ENCODE data around the gene NFIA. TPM values are rescaled to one million over a fixed set of nuclear protein-coding genes. Genes with fewer than 3 reads are reported as not detected.

The NFIA gene
- total and polyA plus RNA-seq, 2 donors (not counting 1 experiment from before 2014, with no cell fraction given) = 0.28 to 0.54 TPM

DNA sequence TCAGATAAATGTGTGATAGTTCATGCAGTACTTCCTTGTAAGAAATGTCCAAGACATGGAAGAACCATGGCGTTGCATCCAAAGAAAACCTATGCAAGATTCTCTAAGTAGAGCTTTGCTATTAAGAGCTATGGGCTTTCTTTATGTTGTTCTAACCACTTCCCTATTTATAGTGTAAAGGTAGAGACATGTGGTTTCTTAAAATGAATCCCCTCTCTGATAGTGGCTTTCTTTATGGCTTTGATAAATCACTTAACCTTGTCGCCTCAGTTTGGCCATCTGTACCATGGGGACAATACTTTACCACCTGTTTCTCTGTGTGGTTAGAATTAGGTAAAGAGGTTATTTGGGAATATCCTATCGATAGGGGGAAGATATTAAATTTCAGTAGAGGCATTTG, 305.5 kb downstream of the NFIA start:
- POLR2A ChIA-PET = no interaction called here
- no peak overlapping the region for H3K4me3 ChIP-seq (ENCODE audit: control extremely low read depth in 1 of 5, extremely low read depth in 1 of 5, insufficient read depth in 1 of 5, low read depth in 2 of 5, low read length in 4 of 5)
- TF ChIP-seq, protein P1, sequence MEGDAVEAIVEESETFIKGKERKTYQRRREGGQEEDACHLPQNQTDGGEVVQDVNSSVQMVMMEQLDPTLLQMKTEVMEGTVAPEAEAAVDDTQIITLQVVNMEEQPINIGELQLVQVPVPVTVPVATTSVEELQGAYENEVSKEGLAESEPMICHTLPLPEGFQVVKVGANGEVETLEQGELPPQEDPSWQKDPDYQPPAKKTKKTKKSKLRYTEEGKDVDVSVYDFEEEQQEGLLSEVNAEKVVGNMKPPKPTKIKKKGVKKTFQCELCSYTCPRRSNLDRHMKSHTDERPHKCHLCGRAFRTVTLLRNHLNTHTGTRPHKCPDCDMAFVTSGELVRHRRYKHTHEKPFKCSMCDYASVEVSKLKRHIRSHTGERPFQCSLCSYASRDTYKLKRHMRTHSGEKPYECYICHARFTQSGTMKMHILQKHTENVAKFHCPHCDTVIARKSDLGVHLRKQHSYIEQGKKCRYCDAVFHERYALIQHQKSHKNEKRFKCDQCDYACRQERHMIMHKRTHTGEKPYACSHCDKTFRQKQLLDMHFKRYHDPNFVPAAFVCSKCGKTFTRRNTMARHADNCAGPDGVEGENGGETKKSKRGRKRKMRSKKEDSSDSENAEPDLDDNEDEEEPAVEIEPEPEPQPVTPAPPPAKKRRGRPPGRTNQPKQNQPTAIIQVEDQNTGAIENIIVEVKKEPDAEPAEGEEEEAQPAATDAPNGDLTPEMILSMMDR (IDR thresholded peaks at IDR 0.05) = no peak
- TF ChIP-seq EZH2 (IDR thresholded peaks at IDR 0.05; ENCODE audit: borderline replicate concordance, insufficient read depth, low read depth, low read length, poor library complexity, severe bottlenecking) = no peak
- no peaks in the 10 kb centered on the region for H3K9me3 Mint-ChIP-seq (ENCODE audit: insufficient read depth)
- H3K4me1 Mint-ChIP-seq = peaks cover 4% of the 10 kb centered on the region
- no peaks in the 10 kb centered on the region for H3K79me2 ChIP-seq (ENCODE audit: control insufficient read depth, insufficient read depth, low read length)
- intact Hi-C loops (cut with micrococcal nuclease) = no loop called here
- H3K27me3 ChIP-seq (replicated peaks in 1 of 4; ENCODE audit: control extremely low read depth in 1 of 4, control insufficient read depth in 3 of 4, insufficient read depth in 4 of 4, low read length in 3 of 4) = no peaks in the 10 kb centered on the region
- H3K36me3 ChIP-seq (replicated peaks in 1 of 2; ENCODE audit: control extremely low read depth in 1 of 2, control insufficient read depth in 1 of 2, extremely low read depth in 1 of 2, insufficient read depth in 2 of 2, low read length in 1 of 2) = no peaks in the 10 kb centered on the region
- H3K9ac ChIP-seq (ENCODE audit: low read length) = no peak overlapping the region
- H3K27me3 Mint-ChIP-seq = no peaks in the 10 kb centered on the region
- no peak overlapping the region for H3K4me3 Mint-ChIP-seq
- ATAC-seq (ENCODE audit: low read depth) (no peak), DNase-seq (no peak)
- H3K27ac ChIP-seq (ENCODE audit: low read length in 2 of 2) = no peak overlapping the region
- CTCF ChIA-PET = no interaction called here
- H3K4me2 ChIP-seq (replicated peaks; ENCODE audit: low read depth, low read length, poor library complexity, severe bottlenecking) = no peak overlapping the region
- peaks cover 0 to 6% (median 0%) of the 10 kb centered on the region in 3 donors for H3K9me3 ChIP-seq (ENCODE audit: control extremely low read depth in 1 of 3, control insufficient read depth in 2 of 3, insufficient read depth in 1 of 3, low read length in 2 of 3)
- no peak overlapping the region for H2AFZ ChIP-seq (ENCODE audit: insufficient read depth, low read depth, low read length, poor library complexity, severe bottlenecking)
- H3K27ac Mint-ChIP-seq = no peak overlapping the region
- no CpG with 5 or more reads among the region's 3 CpGs for WGBS (ENCODE audit: insufficient coverage)
- H3K4me1 ChIP-seq (ENCODE audit: control insufficient read depth in 2 of 2, insufficient read depth in 2 of 2, low read length in 2 of 2) = no peaks in the 10 kb centered on the region
- H4K20me1 ChIP-seq (ENCODE audit: control insufficient read depth, insufficient read depth, low read length, poor library complexity, severe bottlenecking) = no peaks in the 10 kb centered on the region

DNA sequence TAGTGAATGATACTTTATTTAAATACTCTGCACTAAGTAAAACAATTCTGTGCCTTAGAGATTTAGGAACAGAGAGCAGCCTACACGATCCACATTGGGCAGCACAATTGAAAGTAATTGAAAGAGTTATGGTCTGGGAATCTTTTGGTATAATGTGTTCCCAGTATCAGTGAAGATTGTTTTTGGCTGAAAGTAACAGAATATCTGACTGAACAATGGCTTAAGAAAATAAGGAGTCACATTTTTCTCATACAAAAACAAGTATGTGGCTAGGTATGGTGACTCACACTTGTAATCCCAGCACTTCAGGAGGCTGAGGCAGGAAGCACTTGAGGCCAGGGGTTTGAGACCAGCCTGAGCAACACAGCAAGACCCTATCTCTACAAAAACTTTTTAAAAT, 306.2 kb downstream of the NFIA start:
- ChIA-PET POLR2A (no interaction called here), CTCF (no interaction called here)
- Mint-ChIP-seq H3K4me1 (peaks cover 4% of the 10 kb centered on the region), H3K27ac (no peak overlapping the region), H3K27me3 (no peaks in the 10 kb centered on the region), H3K9me3 (ENCODE audit: insufficient read depth) (no peaks in the 10 kb centered on the region), H3K4me3 (no peak overlapping the region)
- intact Hi-C loops (cut with micrococcal nuclease) = no loop called here
- H3K36me3 ChIP-seq (replicated peaks in 1 of 2; ENCODE audit: control extremely low read depth in 1 of 2, control insufficient read depth in 1 of 2, extremely low read depth in 1 of 2, insufficient read depth in 2 of 2, low read length in 1 of 2) = no peaks in the 10 kb centered on the region
- no peaks in the 10 kb centered on the region for H3K27me3 ChIP-seq (replicated peaks in 1 of 4; ENCODE audit: control extremely low read depth in 1 of 4, control insufficient read depth in 3 of 4, insufficient read depth in 4 of 4, low read length in 3 of 4)
- no peaks in the 10 kb centered on the region for H4K20me1 ChIP-seq (ENCODE audit: control insufficient read depth, insufficient read depth, low read length, poor library complexity, severe bottlenecking)
- no peaks in the 10 kb centered on the region for H3K79me2 ChIP-seq (ENCODE audit: control insufficient read depth, insufficient read depth, low read length)
- H3K9ac ChIP-seq (ENCODE audit: low read length) = no peak overlapping the region
- peaks cover 0 to 6% (median 0%) of the 10 kb centered on the region in 3 donors for H3K9me3 ChIP-seq (ENCODE audit: control extremely low read depth in 1 of 3, control insufficient read depth in 2 of 3, insufficient read depth in 1 of 3, low read length in 2 of 3)
- no peak overlapping the region for H3K4me2 ChIP-seq (replicated peaks; ENCODE audit: low read depth, low read length, poor library complexity, severe bottlenecking)
- DNase-seq (no peak), ATAC-seq (ENCODE audit: low read depth) (no peak)
- H3K4me3 ChIP-seq (ENCODE audit: control extremely low read depth in 1 of 5, extremely low read depth in 1 of 5, insufficient read depth in 1 of 5, low read depth in 2 of 5, low read length in 4 of 5) = no peak overlapping the region
- H3K4me1 ChIP-seq (ENCODE audit: control insufficient read depth in 2 of 2, insufficient read depth in 2 of 2, low read length in 2 of 2) = no peaks in the 10 kb centered on the region
- H3K27ac ChIP-seq (ENCODE audit: low read length in 2 of 2) = no peak overlapping the region
- TF ChIP-seq EZH2 (IDR thresholded peaks at IDR 0.05; ENCODE audit: borderline replicate concordance, insufficient read depth, low read depth, low read length, poor library complexity, severe bottlenecking) = no peak
- TF ChIP-seq, protein P1 (IDR thresholded peaks at IDR 0.05) = no peak
- no peak overlapping the region for H2AFZ ChIP-seq (ENCODE audit: insufficient read depth, low read depth, low read length, poor library complexity, severe bottlenecking)
- WGBS (ENCODE audit: insufficient coverage) = no CpG with 5 or more reads among the region's 1 CpG

Data from B cell (primary cell).